Measurements from ENCODE around the gene RIMKLA.

The RIMKLA gene

DNA sequence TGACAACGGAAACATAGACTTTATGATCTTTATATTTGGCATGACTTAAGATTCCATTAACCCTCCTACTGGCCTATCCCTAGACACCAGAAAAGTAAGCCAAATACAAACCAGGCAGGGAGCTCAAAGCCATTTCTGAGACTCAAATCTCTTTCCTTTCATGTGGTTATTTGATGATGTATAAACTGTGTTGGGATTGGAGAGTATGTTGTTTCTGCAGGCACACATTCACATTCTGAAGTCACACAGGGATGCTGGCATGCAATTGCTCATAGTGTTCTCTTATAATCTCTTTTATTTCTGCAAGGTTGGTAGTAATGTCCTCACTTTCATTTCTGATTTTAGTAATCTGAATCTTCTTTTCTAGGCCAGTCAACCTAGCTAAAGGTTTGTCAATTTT is 69.5 kb downstream of the RIMKLA start:
- DNase-seq = no peak
- no peaks in the 10 kb centered on the region for H3K27me3 ChIP-seq (ENCODE audit: insufficient read depth, low read length)
- H4K8ac ChIP-seq (ENCODE audit: low read depth, low read length) = no peak overlapping the region
- H3K4me3 ChIP-seq (ENCODE audit: low read depth, low read length) = no peak overlapping the region
- H3K79me2 ChIP-seq (ENCODE audit: control insufficient read depth, insufficient read depth, low read length, poor library complexity) = no peaks in the 10 kb centered on the region
- no peak overlapping the region for H2AK5ac ChIP-seq (ENCODE audit: low read length)
- no peak overlapping the region for H4K91ac ChIP-seq (ENCODE audit: low read depth, low read length)
- H2BK120ac ChIP-seq (ENCODE audit: insufficient read depth, low read length, poor library complexity) = no peak overlapping the region
- H3K9me3 ChIP-seq (ENCODE audit: insufficient read depth, low read depth, low read length) = no peaks in the 10 kb centered on the region
- H2BK5ac ChIP-seq (ENCODE audit: low read depth, low read length, poor library complexity) = no peak overlapping the region
- H2BK12ac ChIP-seq (ENCODE audit: low read length) = no peak overlapping the region
- WGBS (ENCODE audit: extremely low coverage, insufficient coverage, insufficient read length) = no CpG with 5 or more reads among the region's 1 CpG
- no peak overlapping the region for H2AFZ ChIP-seq (ENCODE audit: insufficient read depth, low read length, poor library complexity)
- H3K14ac ChIP-seq (ENCODE audit: low read length) = no peak overlapping the region
- H3K4me2 ChIP-seq (ENCODE audit: low read length) = no peak overlapping the region
- H4K12ac ChIP-seq (ENCODE audit: low read depth, low read length) = no peak overlapping the region
- no peak overlapping the region for H3K23ac ChIP-seq (ENCODE audit: low read length)
- H3K18ac ChIP-seq (ENCODE audit: low read length) = no peak overlapping the region
- no peaks in the 10 kb centered on the region for H3K4me1 ChIP-seq (ENCODE audit: control insufficient read depth in 1 of 2, insufficient read depth in 2 of 2, low read length in 2 of 2)
- no peaks in the 10 kb centered on the region for H3K36me3 ChIP-seq (ENCODE audit: control insufficient read depth in 1 of 2, insufficient read depth in 2 of 2, low read length in 2 of 2)
- no peaks in the 10 kb centered on the region for H3K79me1 ChIP-seq (ENCODE audit: low read length)
- no peak overlapping the region for H3K4ac ChIP-seq (ENCODE audit: low read depth, low read length)
- no peak overlapping the region for H3K27ac ChIP-seq (ENCODE audit: low read depth, low read length)
- H3K9ac ChIP-seq (ENCODE audit: low read length) = no peak overlapping the region

DNA sequence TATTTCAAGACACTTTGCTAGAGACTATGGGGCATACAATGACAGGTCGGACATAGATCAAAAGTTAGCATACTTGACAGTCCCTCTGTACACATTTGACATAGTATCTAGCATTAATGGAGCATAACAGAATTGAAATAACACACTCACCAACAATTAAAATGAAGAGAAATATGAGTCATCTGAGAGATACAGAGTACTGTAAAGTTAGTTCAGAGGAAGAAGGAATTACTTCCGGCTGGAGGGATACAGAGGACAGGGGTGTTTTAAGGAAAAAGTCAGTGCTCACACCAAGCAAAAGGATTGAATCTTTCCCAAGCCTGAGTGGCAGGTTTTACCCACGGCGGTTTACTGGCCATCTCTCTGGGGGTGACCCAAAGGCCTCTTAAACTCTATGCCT is 72.8 kb downstream of the RIMKLA start:
- Histone ChIP-seq H3K79me2 (ENCODE audit: control insufficient read depth, insufficient read depth, low read length, poor library complexity) (peaks cover 9% of the 10 kb centered on the region), H3K9ac (ENCODE audit: low read length) (no peak overlapping the region), H2AK5ac (ENCODE audit: low read length) (no peak overlapping the region), H2BK120ac (ENCODE audit: insufficient read depth, low read length, poor library complexity) (no peak overlapping the region), H3K36me3 (ENCODE audit: control insufficient read depth in 1 of 2, insufficient read depth in 2 of 2, low read length in 2 of 2) (peaks cover 0 to 2% of the 10 kb centered on the region in 2 experiments), H2AFZ (ENCODE audit: insufficient read depth, low read length, poor library complexity) (no peak overlapping the region), H3K18ac (ENCODE audit: low read length) (no peak overlapping the region), H3K4me2 (ENCODE audit: low read length) (no peak overlapping the region), H4K8ac (ENCODE audit: low read depth, low read length) (no peak overlapping the region), H3K14ac (ENCODE audit: low read length) (no peak overlapping the region), H4K91ac (ENCODE audit: low read depth, low read length) (no peak overlapping the region), H3K4me3 (ENCODE audit: low read depth, low read length) (no peak overlapping the region), H3K27ac (ENCODE audit: low read depth, low read length) (no peak overlapping the region), H3K23ac (ENCODE audit: low read length) (no peak overlapping the region), H3K79me1 (ENCODE audit: low read length) (peaks cover 11% of the 10 kb centered on the region), H3K4ac (ENCODE audit: low read depth, low read length) (no peak overlapping the region), H3K4me1 (ENCODE audit: control insufficient read depth in 1 of 2, insufficient read depth in 2 of 2, low read length in 2 of 2) (peaks cover 8 to 10% of the 10 kb centered on the region in 2 experiments), H2BK12ac (ENCODE audit: low read length) (no peak overlapping the region), H3K9me3 (ENCODE audit: insufficient read depth, low read depth, low read length) (no peaks in the 10 kb centered on the region), H2BK5ac (ENCODE audit: low read depth, low read length, poor library complexity) (no peak overlapping the region), H3K27me3 (ENCODE audit: insufficient read depth, low read length) (no peaks in the 10 kb centered on the region), H4K12ac (ENCODE audit: low read depth, low read length) (no peak overlapping the region)
- no CpG with 5 or more reads among the region's 4 CpGs for WGBS (ENCODE audit: extremely low coverage, insufficient coverage, insufficient read length)
- DNase-seq = no peak

DNA sequence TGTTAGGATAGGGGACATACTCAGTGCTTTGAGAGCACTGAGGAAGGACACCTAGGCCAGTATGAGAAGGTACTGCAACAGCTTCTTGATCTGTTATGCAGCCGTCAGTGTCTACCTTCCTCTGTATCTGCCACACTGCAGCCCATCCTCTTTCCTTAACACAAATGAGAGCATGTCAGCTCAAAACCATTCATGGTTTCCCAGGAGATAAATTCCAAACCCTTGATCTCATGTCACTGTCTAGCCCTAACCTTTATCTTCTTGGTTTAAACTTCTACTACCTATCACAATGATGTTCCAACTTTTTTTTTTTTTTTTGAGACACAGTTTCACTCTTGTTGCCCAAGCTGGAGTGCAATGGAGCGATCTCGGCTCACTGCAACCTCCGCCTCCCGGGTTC is 73.8 kb downstream of the RIMKLA start:
- Histone ChIP-seq H3K4ac (ENCODE audit: low read depth, low read length) (no peak overlapping the region), H2BK12ac (ENCODE audit: low read length) (no peak overlapping the region), H3K4me1 (ENCODE audit: control insufficient read depth in 1 of 2, insufficient read depth in 2 of 2, low read length in 2 of 2) (peaks cover 8 to 10% of the 10 kb centered on the region in 2 experiments), H2BK120ac (ENCODE audit: insufficient read depth, low read length, poor library complexity) (no peak overlapping the region), H3K4me2 (ENCODE audit: low read length) (no peak overlapping the region), H4K12ac (ENCODE audit: low read depth, low read length) (no peak overlapping the region), H3K36me3 (ENCODE audit: control insufficient read depth in 1 of 2, insufficient read depth in 2 of 2, low read length in 2 of 2) (peaks cover 0 to 6% of the 10 kb centered on the region in 2 experiments), H2AFZ (ENCODE audit: insufficient read depth, low read length, poor library complexity) (no peak overlapping the region), H3K9ac (ENCODE audit: low read length) (no peak overlapping the region), H3K27me3 (ENCODE audit: insufficient read depth, low read length) (no peaks in the 10 kb centered on the region), H3K79me2 (ENCODE audit: control insufficient read depth, insufficient read depth, low read length, poor library complexity) (peaks cover 9% of the 10 kb centered on the region), H4K8ac (ENCODE audit: low read depth, low read length) (no peak overlapping the region), H3K14ac (ENCODE audit: low read length) (no peak overlapping the region), H3K18ac (ENCODE audit: low read length) (no peak overlapping the region), H2BK5ac (ENCODE audit: low read depth, low read length, poor library complexity) (no peak overlapping the region), H3K4me3 (ENCODE audit: low read depth, low read length) (no peak overlapping the region), H2AK5ac (ENCODE audit: low read length) (no peak overlapping the region), H4K91ac (ENCODE audit: low read depth, low read length) (no peak overlapping the region), H3K27ac (ENCODE audit: low read depth, low read length) (no peak overlapping the region), H3K23ac (ENCODE audit: low read length) (no peak overlapping the region), H3K9me3 (ENCODE audit: insufficient read depth, low read depth, low read length) (no peaks in the 10 kb centered on the region), H3K79me1 (ENCODE audit: low read length) (peaks cover 11% of the 10 kb centered on the region)
- peak; percentile 24 to 61 for DNase-seq
- WGBS (ENCODE audit: extremely low coverage, insufficient coverage, insufficient read length) = no CpG with 5 or more reads among the region's 5 CpGs

DNA sequence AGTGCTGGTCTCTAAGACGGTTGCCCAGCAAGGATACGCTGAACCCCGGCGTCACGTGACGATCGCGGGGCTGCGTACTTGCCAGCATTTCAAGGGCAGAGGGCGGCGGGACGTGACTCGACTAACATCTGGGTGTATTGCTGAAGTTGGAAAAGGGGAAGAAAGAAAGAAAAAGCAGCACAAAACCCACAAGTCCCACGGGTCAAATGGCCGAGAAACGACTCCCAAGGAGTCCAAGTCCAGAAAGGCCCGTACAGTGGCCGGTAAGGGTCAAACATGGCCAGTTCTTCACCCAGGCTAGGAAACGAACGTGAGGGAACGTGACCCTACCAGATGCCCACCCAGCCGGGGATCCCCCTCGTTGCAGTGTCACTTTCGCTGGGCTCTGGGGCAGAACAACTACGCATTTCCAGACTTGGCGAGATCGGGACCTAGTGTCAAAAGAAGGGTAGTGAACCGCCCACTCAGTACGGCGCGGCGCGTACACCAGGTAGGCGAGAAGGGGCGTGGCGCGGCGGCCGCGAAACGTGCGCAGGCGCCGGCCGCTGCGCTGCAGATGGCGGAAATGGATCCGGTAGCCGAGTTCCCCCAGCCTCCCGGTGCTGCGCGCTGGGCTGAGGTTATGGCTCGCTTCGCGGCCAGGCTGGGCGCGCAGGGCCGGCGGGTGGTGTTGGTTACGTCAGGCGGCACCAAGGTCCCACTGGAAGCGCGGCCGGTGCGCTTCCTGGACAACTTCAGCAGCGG is 75.6 kb downstream of the RIMKLA start, which contains the start of the genes PPCS and ZMYND12:
PPCS (plus strand) TSS at position 534 of the 744 bp plus-strand sequence; CDS start at position 557, 23 bp downstream.
ZMYND12 (minus strand) TSS at position 13 of the 744 bp plus-strand sequence. CDS start 25 bp downstream, outside the sequence.
- Histone ChIP-seq H4K12ac (ENCODE audit: low read depth, low read length) (peak within 1 kb of the TSS; percentile 86), H3K9ac (ENCODE audit: low read length) (peak within 1 kb of the TSS; percentile 88), H3K18ac (ENCODE audit: low read length) (peak within 1 kb of the TSS; percentile 84), H2BK5ac (ENCODE audit: low read depth, low read length, poor library complexity) (peak within 1 kb of the TSS; percentile 60), H3K79me2 (ENCODE audit: control insufficient read depth, insufficient read depth, low read length, poor library complexity) (peaks cover 9% of the 10 kb centered on the region), H3K27ac (ENCODE audit: low read depth, low read length) (peak within 1 kb of the TSS; percentile 72), H2AFZ (ENCODE audit: insufficient read depth, low read length, poor library complexity) (peak within 1 kb of the TSS; percentile 88), H2AK5ac (ENCODE audit: low read length) (peak within 1 kb of the TSS; percentile 40), H2BK12ac (ENCODE audit: low read length) (no peak within 1 kb of the TSS), H3K27me3 (ENCODE audit: insufficient read depth, low read length) (no peaks in the 10 kb centered on the region), H3K23ac (ENCODE audit: low read length) (no peak within 1 kb of the TSS), H3K4ac (ENCODE audit: low read depth, low read length) (peak within 1 kb of the TSS; percentile 62), H3K79me1 (ENCODE audit: low read length) (peaks cover 11% of the 10 kb centered on the region), H3K4me1 (ENCODE audit: control insufficient read depth in 1 of 2, insufficient read depth in 2 of 2, low read length in 2 of 2) (peaks cover 8 to 10% of the 10 kb centered on the region in 2 experiments), H3K4me2 (ENCODE audit: low read length) (peak within 1 kb of the TSS; percentile 82), H3K4me3 (ENCODE audit: low read depth, low read length) (peak within 1 kb of the TSS; percentile 91), H3K14ac (ENCODE audit: low read length) (peak within 1 kb of the TSS; percentile 92), H3K36me3 (ENCODE audit: control insufficient read depth in 1 of 2, insufficient read depth in 2 of 2, low read length in 2 of 2) (peaks cover 0 to 7% of the 10 kb centered on the region in 2 experiments), H4K91ac (ENCODE audit: low read depth, low read length) (peak within 1 kb of the TSS; percentile 90), H2BK120ac (ENCODE audit: insufficient read depth, low read length, poor library complexity) (peak within 1 kb of the TSS; percentile 80), H4K8ac (ENCODE audit: low read depth, low read length) (peak within 1 kb of the TSS; percentile 94), H3K9me3 (ENCODE audit: insufficient read depth, low read depth, low read length) (no peaks in the 10 kb centered on the region)
- WGBS (ENCODE audit: extremely low coverage, insufficient coverage, insufficient read length) = no CpG with 5 or more reads among the region's 66 CpGs
- DNase-seq = peak; percentile 83 to 90

Data from trophoblast cell (in vitro differentiated cells and primary cell).